ENCODE data around the gene POU2F1.

Gene POU2F1

DNA sequence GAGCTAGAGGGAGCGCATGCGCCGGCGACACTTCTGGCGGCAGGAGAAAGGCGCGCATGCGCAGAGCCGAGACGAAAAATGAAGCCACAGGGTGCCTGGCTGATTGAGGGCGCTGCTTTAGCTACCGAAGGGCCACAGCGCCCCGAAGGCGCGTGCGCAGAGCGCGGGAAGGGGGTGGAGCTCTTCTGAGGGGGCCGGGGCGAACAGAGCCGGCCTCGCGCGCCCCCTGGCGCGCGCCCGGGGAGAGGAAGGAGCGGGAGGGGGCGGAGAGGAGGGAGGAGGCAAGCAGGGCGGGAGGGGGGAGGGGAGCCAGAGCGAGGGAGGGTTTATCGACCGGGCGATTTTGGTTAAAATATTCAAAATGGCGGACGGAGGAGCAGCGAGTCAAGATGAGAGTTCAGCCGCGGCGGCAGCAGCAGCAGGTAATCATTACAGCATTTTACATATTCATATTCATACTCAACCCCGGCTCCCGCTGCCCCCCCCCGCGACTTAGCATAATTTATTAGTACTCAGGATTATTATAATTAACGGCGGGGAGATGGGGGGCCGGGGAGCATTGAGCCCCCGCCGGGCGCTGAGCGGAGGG is at the start of gene POU2F1:
POU2F1 (plus strand) TSS at position 350 of the 589 bp plus-strand sequence; CDS start at position 362, 12 bp downstream.
- TF ChIP-seq EZH2phosphoT487 (conservative IDR thresholded peaks at IDR 0.05; ENCODE audit: low read length) = no peak
- TF ChIP-seq, protein P1, sequence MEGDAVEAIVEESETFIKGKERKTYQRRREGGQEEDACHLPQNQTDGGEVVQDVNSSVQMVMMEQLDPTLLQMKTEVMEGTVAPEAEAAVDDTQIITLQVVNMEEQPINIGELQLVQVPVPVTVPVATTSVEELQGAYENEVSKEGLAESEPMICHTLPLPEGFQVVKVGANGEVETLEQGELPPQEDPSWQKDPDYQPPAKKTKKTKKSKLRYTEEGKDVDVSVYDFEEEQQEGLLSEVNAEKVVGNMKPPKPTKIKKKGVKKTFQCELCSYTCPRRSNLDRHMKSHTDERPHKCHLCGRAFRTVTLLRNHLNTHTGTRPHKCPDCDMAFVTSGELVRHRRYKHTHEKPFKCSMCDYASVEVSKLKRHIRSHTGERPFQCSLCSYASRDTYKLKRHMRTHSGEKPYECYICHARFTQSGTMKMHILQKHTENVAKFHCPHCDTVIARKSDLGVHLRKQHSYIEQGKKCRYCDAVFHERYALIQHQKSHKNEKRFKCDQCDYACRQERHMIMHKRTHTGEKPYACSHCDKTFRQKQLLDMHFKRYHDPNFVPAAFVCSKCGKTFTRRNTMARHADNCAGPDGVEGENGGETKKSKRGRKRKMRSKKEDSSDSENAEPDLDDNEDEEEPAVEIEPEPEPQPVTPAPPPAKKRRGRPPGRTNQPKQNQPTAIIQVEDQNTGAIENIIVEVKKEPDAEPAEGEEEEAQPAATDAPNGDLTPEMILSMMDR (IDR thresholded peaks at IDR 0.05; ENCODE audit: insufficient read depth, low read length, poor library complexity, severe bottlenecking) = peak; percentile 82
- Histone ChIP-seq H3K9ac (ENCODE audit: low read length) (peak within 1 kb of the TSS; percentile 96), H3K9me2 (replicated peaks; ENCODE audit: insufficient read depth, low read length) (no peaks in the 10 kb centered on the region), H3F3A (ENCODE audit: insufficient read depth) (peaks cover 25% of the 10 kb centered on the region), H3K9me3 (ENCODE audit: insufficient read depth, low read length) (no peaks in the 10 kb centered on the region), H3K4me2 (ENCODE audit: low read depth, low read length, poor library complexity, severe bottlenecking) (peak within 1 kb of the TSS; percentile 97), H3K79me2 (ENCODE audit: insufficient read depth, low read length) (no peaks in the 10 kb centered on the region), H4K20me1 (ENCODE audit: low read depth, low read length) (no peaks in the 10 kb centered on the region), H2AFZ (ENCODE audit: low read depth, low read length, severe bottlenecking) (peak within 1 kb of the TSS; percentile 90), H3K4me3 (ENCODE audit: insufficient read depth, low read length, poor library complexity, severe bottlenecking) (peak within 1 kb of the TSS; percentile 93), H3K27me3 (ENCODE audit: low read length) (no peaks in the 10 kb centered on the region), H3K36me3 (ENCODE audit: low read length) (no peaks in the 10 kb centered on the region), H3K27ac (ENCODE audit: low read depth, low read length) (peak within 1 kb of the TSS; percentile 99)

DNA sequence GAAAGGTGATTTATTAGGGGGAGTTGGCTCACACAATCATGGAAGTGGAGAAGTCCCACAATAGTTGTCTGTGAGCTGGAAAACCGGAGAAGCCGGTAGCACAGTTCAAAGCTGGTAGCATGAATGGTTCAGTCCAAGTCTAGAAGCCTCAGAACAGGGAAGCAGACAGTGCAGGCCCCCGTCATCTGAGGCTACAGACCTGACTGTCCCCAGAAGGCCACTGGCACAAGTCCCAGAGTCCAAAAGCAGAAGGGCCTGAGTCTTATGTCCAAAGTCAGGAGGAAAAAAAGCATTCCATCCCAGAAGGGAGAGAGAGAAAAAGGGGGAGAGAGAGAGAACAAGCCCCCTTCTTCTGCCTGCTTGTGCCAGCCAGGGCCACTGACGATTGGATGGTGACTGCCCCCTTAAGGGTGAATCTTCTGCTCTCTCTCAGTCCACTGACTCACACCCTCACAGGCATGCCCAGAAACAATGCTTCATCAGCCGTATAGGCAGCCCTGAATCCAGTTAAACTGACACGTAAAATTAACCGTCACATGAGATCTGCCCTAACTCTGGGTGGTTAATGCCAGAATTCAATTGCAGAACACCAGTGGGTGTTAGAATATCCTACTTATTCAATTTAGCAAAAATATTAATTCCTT is 49.3 kb upstream of the POU2F1 start:
- H3K4me2 ChIP-seq (ENCODE audit: low read depth, low read length, poor library complexity, severe bottlenecking) = no peak overlapping the region
- no peaks in the 10 kb centered on the region for H3K9me2 ChIP-seq (replicated peaks; ENCODE audit: insufficient read depth, low read length)
- H3K9ac ChIP-seq (ENCODE audit: low read length) = no peak overlapping the region
- H3K9me3 ChIP-seq (ENCODE audit: insufficient read depth, low read length) = no peaks in the 10 kb centered on the region
- H3K79me2 ChIP-seq (ENCODE audit: insufficient read depth, low read length) = no peaks in the 10 kb centered on the region
- no peak overlapping the region for H2AFZ ChIP-seq (ENCODE audit: low read depth, low read length, severe bottlenecking)
- no peak overlapping the region for H3K27ac ChIP-seq (ENCODE audit: low read depth, low read length)
- TF ChIP-seq, protein P1 (IDR thresholded peaks at IDR 0.05; ENCODE audit: insufficient read depth, low read length, poor library complexity, severe bottlenecking) = no peak
- no peak for TF ChIP-seq EZH2phosphoT487 (conservative IDR thresholded peaks at IDR 0.05; ENCODE audit: low read length)
- H3K36me3 ChIP-seq (ENCODE audit: low read length) = no peaks in the 10 kb centered on the region
- no peaks in the 10 kb centered on the region for H3K27me3 ChIP-seq (ENCODE audit: low read length)
- H4K20me1 ChIP-seq (ENCODE audit: low read depth, low read length) = no peaks in the 10 kb centered on the region
- no peak overlapping the region for H3K4me3 ChIP-seq (ENCODE audit: insufficient read depth, low read length, poor library complexity, severe bottlenecking)
- no peaks in the 10 kb centered on the region for H3F3A ChIP-seq (ENCODE audit: insufficient read depth)

DNA sequence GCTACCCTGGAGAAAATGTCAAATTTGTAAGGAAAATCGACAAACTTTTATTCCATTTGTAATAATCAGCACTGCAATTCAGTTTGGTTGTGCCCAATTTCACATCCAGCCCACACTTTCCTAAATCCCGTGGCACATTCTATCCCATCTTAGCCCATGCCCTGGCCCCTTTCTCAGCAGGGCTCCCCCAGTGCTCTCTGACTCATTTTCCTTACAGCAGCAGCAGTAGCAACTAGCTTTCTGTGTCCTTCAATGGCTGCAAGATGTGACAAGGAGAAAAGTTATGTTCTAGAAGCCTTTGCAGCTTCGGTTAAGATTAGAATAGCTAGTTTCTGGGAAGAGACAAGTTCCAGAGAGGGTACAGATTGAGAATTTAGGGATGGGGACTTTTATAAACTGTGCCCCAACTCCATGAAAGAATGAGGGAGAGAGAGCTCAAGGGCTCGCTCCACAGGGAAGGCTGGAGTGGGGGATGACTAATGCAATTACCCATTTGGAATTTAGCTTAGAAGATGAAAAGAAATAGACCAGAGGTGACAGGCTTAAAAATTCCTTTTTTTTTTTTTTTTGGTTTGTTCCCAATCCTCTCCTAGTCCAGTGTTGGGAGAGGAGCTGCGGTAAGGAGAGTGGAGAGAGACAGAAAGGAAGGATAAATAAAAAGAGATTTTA is 47.0 kb upstream of the POU2F1 start:
- H3K9me3 ChIP-seq (ENCODE audit: insufficient read depth, low read length) = no peaks in the 10 kb centered on the region
- no peak overlapping the region for H3K9ac ChIP-seq (ENCODE audit: low read length)
- H3K79me2 ChIP-seq (ENCODE audit: insufficient read depth, low read length) = no peaks in the 10 kb centered on the region
- TF ChIP-seq, protein P1 (IDR thresholded peaks at IDR 0.05; ENCODE audit: insufficient read depth, low read length, poor library complexity, severe bottlenecking) = no peak
- TF ChIP-seq EZH2phosphoT487 (conservative IDR thresholded peaks at IDR 0.05; ENCODE audit: low read length) = no peak
- no peak overlapping the region for H2AFZ ChIP-seq (ENCODE audit: low read depth, low read length, severe bottlenecking)
- H3F3A ChIP-seq (ENCODE audit: insufficient read depth) = no peaks in the 10 kb centered on the region
- no peaks in the 10 kb centered on the region for H3K27me3 ChIP-seq (ENCODE audit: low read length)
- no peak overlapping the region for H3K4me3 ChIP-seq (ENCODE audit: insufficient read depth, low read length, poor library complexity, severe bottlenecking)
- H3K27ac ChIP-seq (ENCODE audit: low read depth, low read length) = no peak overlapping the region
- no peaks in the 10 kb centered on the region for H4K20me1 ChIP-seq (ENCODE audit: low read depth, low read length)
- H3K36me3 ChIP-seq (ENCODE audit: low read length) = no peaks in the 10 kb centered on the region
- H3K4me2 ChIP-seq (ENCODE audit: low read depth, low read length, poor library complexity, severe bottlenecking) = no peak overlapping the region
- no peaks in the 10 kb centered on the region for H3K9me2 ChIP-seq (replicated peaks; ENCODE audit: insufficient read depth, low read length)

All from SU-DHL-6 (cell line).